ENCODE data around the gene RNU4-1. TPM values are rescaled to one million over a fixed set of nuclear protein-coding genes. Genes with fewer than 3 reads are reported as not detected.
A peak's percentile ranks its signal among the peaks of the same experiment; 100 is the strongest.
"Not testable (repeated sequence)": the region's sequence is repeated elsewhere in the genome, so short reads cannot be mapped to it uniquely, and the experiment has no call there.

The RNU4-1 gene
- not detected in 2 replicates for total RNA-seq (2014; rRNA removed; shearing (Covaris generic); ENCODE audit: low replicate concordance)

DNA sequence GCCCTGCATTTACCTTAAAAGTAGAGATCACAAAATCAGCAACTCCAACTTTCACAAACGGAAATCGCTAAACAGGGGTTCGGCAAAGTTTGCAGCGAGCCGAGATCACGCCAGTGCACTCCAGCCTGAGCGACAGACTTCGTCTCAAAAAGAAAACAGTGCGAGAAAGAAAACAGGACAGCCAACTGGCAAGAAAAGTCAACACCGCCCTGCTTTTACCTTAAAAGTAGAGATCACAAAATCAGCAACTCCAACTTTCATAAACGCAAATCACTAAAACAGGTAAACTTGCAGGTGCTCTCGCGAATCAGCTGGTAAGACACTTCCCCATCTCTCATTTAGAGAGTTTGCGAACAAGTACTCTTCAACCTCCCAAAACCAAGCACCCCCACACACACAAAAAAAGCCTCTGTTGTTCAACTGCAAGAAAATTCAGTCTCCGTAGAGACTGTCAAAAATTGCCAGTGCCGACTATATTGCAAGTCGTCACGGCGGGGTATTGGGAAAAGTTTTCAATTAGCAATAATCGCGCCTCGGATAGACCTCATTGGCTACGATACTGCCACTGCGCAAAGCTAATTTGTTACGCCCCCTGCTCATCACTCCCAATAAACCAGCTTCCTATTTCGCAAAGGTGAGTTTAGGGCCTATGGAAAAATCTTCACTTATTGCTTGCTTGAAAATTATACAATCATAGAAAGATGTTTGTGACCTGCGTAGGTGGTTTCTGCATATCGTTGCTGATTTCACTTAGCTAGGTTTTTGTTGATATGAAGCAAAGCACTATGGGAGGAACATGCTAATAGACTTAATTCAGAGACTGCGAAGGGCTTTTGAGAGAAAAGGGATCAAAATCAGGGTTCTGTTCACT, at the start of gene RNU4-1:
Gene RNU4-1 (minus strand): TSS at position 577 of the 871 bp plus-strand sequence.
- peak; percentile 97 for DNase-seq (ENCODE audit: low read depth)
- in situ Hi-C loops (cut with HindIII; ENCODE audit: low pct_unique_long_range_greater_than_20kb, low sequenced_read_pairs): no loop called here

DNA sequence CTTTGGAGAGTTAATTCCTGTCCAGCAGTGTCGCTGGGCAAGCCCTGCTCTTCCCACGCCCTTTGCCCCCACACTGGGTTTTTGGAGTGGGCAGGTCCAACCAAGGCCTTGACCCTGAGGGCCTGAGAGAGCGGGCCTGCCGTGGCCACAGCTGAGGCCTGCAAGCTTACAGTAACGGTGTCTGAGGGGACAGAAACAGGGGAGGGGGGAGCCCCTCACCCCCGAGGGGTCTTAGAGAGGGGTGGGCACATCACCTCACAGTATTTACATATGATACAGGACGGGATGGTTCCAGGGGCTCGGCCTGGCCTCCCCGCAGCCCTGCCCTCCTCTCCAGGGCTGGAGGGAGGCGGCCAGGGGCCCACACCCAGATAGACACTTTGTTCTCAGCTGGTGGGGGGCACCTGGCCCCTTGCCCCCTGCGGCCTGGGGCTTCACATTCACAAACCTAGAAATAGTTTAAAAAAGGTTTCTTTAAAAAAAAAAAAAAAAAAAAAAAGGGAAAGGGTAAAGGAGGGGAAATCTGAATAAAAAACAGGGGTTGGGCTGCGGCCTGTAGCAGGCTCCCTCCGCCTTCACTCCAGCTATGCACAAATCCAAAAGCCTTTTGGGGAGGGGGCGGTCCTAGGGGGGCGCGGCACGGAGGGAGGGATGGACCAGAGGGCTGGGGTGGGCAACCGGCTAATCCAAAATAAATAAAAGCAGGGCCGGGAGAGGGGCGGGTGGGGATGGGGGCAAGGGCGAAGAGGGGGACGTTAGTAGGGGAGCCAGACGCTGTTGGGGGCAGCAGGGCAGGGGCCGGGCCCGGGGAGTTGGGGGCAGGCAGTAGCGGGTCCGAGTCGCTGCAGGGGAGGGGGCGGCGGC, 49.4 kb upstream of the RNU4-1 start:
- DNase-seq (ENCODE audit: low read depth): no peak
- in situ Hi-C loops (cut with HindIII; ENCODE audit: low pct_unique_long_range_greater_than_20kb, low sequenced_read_pairs): no loop called here

DNA sequence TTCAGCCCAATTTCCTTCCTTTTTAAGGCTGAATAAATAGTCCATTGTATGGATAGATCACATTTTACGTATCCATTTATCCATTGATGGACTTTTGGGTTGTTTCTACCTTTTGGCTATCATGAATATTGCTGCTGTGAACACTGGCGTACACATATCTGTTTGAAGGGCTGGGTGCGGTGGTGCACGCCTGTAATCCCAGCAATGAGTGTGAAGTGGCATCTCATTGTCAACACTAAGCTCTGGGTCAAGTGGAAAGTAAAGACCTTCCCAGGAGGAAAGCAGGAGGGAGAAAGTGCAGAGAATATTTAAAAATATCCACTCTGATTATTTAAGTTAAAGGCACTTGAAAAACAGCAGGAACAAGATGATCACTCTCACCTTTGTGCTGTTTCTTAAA, 46.2 kb upstream of the RNU4-1 start:
- DNase-seq (ENCODE audit: low read depth): no peak
- in situ Hi-C loops (cut with HindIII; ENCODE audit: low pct_unique_long_range_greater_than_20kb, low sequenced_read_pairs): no loop called here

DNA sequence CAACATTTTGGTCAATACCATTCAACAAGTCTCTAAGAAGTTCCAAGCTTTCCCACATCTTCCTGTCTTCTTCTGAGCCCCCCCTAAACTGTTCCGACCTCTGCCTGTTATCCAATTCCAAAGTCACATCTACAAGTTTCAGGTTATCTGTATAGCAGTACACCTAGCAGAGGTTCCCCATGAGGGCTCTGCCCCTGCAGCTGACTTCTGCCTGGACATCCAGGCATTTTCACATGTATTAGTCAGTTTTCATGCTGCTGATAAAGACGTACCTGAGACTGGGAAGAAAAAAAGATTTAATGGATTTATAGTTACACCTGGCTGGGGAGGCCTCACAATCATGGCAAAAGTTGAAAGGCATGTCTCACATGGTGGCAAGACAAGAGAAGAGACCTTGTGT, 44.7 kb upstream of the RNU4-1 start:
- no peak for DNase-seq (ENCODE audit: low read depth)
- in situ Hi-C loops (cut with HindIII; ENCODE audit: low pct_unique_long_range_greater_than_20kb, low sequenced_read_pairs): no loop called here

DNA sequence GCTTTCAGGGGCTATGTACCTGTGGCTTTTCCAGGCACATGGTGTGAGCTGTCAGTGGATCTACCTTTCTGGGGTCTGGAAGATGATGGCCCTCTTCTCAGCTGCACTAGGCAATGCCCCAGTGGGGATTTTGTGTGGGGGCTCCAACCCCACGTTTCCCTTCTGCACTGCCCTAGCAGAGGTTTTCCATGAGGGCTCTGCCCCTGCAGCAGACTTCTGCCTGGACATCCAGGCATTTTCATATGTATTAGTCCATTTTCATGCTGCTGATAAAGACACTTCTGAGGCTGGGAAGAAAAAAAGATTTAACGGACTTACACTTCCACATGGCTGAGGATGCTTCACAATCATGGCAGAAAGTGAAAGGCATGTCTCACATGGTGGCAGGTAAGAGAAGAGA, 43.4 kb upstream of the RNU4-1 start:
- DNase-seq (ENCODE audit: low read depth); in situ Hi-C loops (cut with HindIII; ENCODE audit: low pct_unique_long_range_greater_than_20kb, low sequenced_read_pairs): not testable (repeated sequence)

DNA sequence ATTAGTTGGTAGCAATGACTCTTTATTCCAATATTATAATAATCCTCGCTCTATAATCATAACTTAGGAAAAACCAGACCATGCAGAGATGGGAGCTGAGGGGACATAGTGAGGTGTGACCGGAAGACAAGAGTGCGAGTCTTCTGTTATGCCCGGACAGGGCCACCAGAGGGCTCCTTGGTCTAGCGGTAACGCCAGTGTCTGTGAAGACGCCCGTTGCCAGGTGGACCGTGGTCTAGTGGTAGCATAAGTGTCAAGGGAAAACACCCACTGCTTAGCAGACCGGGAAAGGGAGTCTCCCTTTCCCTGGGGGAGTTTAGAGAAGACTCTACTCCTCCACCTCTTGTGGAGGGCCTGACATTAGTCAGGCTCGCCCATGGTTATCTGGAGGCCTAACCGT, 42.4 kb upstream of the RNU4-1 start:
- DNase-seq (ENCODE audit: low read depth): peak; percentile 69
- in situ Hi-C loops (cut with HindIII; ENCODE audit: low pct_unique_long_range_greater_than_20kb, low sequenced_read_pairs): not testable (repeated sequence)

DNA sequence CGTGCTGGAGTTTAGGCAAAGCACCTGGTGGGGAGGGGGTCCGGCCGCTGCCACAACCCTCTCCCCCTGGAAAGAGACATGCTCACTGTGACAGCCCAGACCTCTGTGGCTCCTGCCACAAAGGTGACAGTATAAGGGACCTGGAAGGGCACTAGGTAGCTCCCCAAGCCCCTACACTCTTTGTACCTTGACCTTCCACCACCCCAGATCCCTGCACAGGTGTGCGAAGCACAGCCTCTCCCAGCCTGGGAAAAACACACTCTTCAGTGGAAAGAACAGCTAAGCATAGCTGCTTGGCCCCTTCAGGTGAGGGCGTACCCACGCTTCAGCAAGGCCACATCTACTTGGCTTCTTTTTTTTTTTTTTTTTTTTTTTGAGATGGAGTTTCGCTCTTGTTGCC, 39.5 kb upstream of the RNU4-1 start:
- DNase-seq (ENCODE audit: low read depth): no peak
- in situ Hi-C loops (cut with HindIII; ENCODE audit: low pct_unique_long_range_greater_than_20kb, low sequenced_read_pairs): no loop called here

DNA sequence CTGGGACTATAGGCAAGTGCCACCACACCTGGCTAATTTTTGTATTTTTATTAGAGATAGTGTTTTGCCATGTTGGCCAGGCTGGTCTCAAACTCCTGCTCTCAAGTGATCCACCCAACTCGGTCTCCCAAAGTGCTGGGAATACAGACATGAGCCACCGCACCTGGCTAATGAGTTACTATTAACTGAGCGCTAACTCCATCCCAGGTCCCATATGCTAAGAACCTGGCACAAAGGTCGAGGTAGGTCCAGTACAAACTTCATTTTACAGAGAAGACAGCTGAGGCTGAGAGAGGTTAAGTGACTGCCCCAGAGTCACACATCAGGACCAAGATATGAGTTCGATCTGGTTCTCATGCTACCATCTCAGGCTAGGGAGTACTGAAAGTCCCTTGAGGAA, 39.0 kb upstream of the RNU4-1 start:
- in situ Hi-C loops (cut with HindIII; ENCODE audit: low pct_unique_long_range_greater_than_20kb, low sequenced_read_pairs): no loop called here
- no peak for DNase-seq (ENCODE audit: low read depth)

DNA sequence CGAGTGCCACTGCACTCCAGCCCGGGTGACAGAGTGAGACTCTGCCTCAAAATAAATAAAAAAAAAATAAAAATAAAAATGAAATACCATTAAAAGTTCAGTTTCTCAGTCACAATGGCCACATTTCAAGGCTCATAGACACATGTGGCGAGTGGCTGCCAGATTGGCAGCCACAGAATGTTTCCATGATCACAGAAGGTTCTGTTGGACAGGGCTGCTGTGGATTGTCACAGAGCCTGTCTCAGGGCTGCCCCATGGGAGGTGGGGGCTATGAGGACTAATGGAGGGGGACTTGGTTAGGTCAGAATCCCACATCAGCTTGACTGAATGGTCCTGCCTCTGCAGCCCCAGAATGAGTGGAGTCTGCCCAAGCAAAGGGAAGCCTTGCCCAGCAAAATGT, 38.4 kb upstream of the RNU4-1 start:
- no peak for DNase-seq (ENCODE audit: low read depth)
- in situ Hi-C loops (cut with HindIII; ENCODE audit: low pct_unique_long_range_greater_than_20kb, low sequenced_read_pairs): no loop called here

DNA sequence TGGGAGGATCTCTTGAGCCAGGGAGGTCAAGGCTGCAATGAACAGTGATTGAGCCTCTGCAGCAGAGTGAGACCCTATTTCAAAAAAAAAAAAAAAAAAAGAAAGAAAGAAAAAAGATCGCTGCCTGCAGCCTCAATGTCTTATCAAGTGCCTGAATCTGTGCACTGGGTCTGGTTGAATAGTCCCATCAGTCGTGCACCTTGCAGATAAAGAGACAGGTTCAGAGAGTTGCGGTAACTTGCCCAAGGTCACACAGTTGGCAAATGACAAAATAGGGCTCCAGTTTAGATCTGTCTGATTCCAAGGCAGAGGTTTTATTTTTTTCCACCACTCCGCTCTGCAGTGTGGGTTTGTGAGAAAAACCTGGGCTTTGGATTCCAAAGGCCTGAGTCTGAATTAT, 35.2 kb upstream of the RNU4-1 start:
- DNase-seq (ENCODE audit: low read depth): no peak
- in situ Hi-C loops (cut with HindIII; ENCODE audit: low pct_unique_long_range_greater_than_20kb, low sequenced_read_pairs): no loop called here

DNA sequence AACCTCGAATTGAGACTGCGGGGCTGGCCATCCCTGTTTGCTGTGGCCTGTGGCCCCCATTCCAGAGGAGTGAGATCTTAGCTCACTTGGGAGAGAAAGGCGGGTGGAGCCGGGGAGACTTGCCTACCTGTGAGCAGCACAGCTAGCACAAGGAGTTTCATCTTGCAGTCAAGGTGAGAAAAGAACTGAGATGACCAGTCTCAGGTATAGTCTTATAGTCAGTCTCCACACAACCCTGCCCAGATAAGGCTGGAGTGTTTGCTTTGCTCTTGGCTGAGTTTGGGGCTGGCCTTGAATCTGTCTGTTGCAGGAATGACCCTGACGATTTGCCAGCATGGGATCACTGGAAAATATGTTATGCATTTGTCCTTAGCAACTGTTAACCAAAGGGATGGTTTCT, 34.6 kb upstream of the RNU4-1 start, which contains the start of gene PLA2G1B:
Gene PLA2G1B (minus strand): TSS at position 187 of the 400 bp plus-strand sequence. CDS start 26 bp downstream, at position 161.
- no peak for DNase-seq (ENCODE audit: low read depth)

DNA sequence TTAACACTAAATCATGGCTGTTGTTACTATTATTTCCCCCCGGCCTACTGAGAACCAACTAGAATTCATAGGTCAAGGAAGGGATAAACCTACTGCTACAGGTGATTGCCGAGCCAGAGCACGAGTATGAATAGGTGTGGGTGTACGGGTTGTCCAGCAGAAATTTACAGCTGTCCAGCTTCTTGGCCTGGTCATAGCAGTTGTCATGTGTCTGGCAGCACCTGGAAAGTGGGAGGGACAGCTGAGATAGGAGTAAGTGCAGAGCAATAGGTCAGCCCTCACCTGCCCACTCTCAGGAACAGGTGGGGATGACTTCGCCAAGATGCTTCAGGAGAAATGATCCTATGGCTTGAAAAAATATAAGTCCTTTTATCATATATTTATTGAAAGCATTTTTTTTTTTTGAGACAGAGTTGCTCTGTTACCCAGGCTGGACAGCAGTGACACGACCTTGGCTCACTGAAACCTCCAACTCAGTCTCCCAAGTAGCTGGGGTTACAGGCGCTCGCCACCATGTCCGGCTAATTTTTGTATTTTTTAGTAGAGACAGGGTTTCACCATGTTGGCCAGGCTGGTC, 31.9 kb upstream of the RNU4-1 start:
- no peak for DNase-seq (ENCODE audit: low read depth)
- in situ Hi-C loops (cut with HindIII; ENCODE audit: low pct_unique_long_range_greater_than_20kb, low sequenced_read_pairs): no loop called here

More for the DNA sequence above, 34.6 kb upstream of the RNU4-1 start, which contains the start of gene PLA2G1B:
- in situ Hi-C loops (cut with HindIII; ENCODE audit: low pct_unique_long_range_greater_than_20kb, low sequenced_read_pairs): no loop called here

DNA sequence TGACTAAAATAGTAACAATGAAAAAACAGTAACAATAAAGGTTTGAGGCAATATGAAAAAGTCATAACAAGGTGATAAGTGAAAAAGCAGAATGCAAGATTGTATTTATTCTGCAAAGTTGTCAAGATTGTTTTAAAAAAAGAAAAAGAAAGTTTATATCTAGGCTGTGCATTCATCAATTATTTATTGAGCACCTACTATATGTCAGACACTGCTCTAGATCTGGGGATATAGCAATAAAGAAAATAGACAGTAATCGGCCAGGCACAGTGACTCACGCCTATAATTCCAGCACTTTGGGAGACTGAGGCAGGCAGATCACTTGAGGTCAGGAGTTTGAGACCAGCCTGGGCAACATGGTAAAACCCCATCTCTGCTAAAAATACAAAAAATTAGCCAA, 30.7 kb upstream of the RNU4-1 start:
- DNase-seq (ENCODE audit: low read depth): no peak
- in situ Hi-C loops (cut with HindIII; ENCODE audit: low pct_unique_long_range_greater_than_20kb, low sequenced_read_pairs): no loop called here

DNA sequence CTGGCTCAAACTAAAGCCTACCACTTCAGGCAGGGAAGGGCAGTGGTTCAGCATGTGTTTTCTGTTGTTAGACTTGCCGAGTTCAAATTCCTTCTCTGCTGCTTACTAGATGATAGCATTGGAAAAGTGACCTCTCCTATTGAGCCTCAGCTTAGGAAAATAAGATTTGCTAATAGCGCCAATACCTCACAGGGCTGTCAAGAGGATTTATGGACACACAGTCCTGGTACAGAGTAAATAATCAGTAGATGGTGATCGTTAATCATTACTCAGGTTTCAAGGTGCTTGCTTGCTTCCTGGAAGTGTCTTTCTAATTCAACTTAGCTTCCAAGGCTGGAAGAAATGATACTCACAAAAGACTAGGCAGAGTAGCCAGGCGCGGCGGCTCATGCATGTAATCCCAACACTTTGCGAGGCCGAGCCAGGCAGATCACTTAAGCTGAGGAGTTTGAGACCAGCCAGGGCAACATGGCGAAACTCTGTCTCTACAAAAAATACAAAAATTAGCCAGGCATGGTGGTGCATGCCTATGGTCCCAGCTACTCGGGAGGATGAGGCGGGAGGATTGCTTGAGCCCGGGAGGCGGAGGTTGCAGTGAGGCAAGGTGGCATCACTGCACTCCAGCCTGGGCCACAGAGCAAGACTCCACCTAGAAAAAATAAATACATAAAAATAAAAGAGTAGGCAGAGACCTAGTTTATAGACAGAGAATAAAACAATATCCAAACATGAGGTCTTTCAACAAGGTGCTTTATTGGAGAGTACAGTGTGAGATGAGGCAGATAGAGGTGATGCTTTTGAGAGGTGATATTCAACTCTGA, 28.6 kb upstream of the RNU4-1 start:
- peak; percentile 69 for DNase-seq (ENCODE audit: low read depth)
- in situ Hi-C loops (cut with HindIII; ENCODE audit: low pct_unique_long_range_greater_than_20kb, low sequenced_read_pairs): no loop called here

DNA sequence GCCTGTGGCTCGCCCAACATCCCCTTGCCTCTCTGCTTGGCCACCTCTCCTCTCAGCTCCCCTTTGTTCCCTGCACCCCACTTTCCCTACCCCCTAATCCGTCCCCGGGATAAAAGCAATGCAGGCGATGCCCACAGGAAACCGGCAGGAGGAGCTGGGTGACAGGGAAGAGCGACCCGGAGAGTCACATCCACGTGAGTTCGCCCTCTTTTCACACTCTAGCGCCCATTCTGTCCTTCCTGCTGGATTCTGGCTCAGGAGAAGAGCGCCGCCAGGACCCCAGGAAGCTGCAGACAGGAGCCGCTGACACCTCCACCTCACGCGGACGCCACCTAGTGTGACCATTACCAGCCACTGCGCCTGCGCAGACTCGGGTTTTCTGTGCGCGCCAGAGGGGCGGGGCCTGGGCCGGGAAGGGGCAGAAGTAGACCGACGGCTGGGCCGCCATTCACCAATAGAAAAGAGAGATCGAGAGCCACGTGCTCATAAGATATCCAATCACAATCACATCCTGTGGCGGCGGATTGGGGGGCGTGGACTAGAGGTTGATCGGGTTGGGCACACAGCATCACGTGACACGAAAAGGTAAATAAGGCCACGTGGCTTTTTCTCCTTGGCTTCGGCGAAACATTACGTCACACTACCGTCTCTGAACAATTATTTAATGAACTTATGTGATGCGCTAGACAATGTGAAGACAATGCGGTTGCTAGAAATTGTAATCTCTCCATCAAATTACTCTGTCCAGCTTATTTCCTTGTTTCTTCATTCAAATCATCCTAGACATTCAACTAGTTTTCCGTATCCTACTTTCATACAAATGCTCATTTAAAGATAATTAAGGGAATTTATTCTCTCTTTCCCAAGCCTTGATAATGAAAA, 24.4 kb upstream of the RNU4-1 start:
- in situ Hi-C loops (cut with HindIII; ENCODE audit: low pct_unique_long_range_greater_than_20kb, low sequenced_read_pairs): no loop called here
- DNase-seq (ENCODE audit: low read depth): peak; percentile 100

DNA sequence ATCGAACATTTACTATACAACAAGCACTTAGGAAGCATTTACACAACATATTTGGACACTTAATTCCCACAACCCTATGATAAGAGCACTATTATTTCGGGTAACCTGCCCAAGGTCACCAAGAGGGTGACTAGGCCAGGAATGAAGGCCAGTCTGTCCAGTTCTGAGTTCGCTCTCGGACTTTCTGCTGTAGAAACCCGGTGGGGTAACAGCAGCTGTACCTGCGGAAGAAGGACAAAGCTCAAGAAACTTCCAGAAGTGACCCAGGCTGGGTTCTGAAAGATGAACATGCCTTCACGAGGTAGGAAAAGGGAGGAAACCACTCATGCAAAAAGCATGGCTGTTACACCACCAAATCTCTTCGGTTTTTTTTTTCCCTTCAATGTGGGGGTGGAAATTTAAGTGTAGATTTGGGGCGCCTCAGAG, 23.8 kb upstream of the RNU4-1 start:
- no peak for DNase-seq (ENCODE audit: low read depth)
- in situ Hi-C loops (cut with HindIII; ENCODE audit: low pct_unique_long_range_greater_than_20kb, low sequenced_read_pairs): no loop called here

DNA sequence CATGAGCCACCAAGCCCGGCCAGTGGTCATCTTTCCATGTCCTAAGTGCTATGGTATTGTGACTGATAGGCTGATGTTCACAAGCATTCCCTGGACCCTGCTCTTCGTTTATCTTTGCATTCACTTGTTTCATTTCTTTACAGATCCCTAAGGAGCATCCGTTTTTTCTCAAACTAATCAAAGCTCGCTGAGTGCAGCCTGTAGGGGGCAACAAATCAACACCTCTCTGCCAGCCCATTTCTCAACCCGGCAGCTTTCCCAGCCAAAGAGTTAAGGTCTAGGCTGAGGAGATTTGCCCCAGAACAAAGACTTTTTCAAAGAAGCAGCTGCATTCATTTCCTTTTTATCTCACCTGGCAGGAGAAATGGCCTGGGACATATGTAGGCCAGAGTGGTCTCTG, 21.2 kb upstream of the RNU4-1 start:
- in situ Hi-C loops (cut with HindIII; ENCODE audit: low pct_unique_long_range_greater_than_20kb, low sequenced_read_pairs): no loop called here
- DNase-seq (ENCODE audit: low read depth): no peak
